Measurements from ENCODE around the gene SPIN1. TPM values are rescaled to one million over a fixed set of nuclear protein-coding genes. Genes with fewer than 3 reads are reported as not detected.

The SPIN1 gene
- total and polyA plus RNA-seq, 2 of the 8 experiments (the other 6 are each of a cell fraction or from before 2014, with no cell fraction given), result 69.9 to 139 TPM

- no peak overlapping the region for H3K14ac ChIP-seq (ENCODE audit: insufficient read length)
- no peak for DNase-seq (ENCODE audit: low read depth in 1 of 2, low spot score in 2 of 2)
- H4K5ac ChIP-seq (ENCODE audit: insufficient read length, low read depth, low read length), result no peak overlapping the region
- H2BK12ac ChIP-seq (ENCODE audit: low read depth, low read length), result no peak overlapping the region
- H3K9ac ChIP-seq (replicated peaks in 1 of 4; ENCODE audit: extremely low read depth in 1 of 4, low read depth in 3 of 4, low read length in 3 of 4), result no peak overlapping the region
- peaks cover 13% of the 10 kb centered on the region; the same call in 1 of the 2 replicates for H3K79me1 ChIP-seq (ENCODE audit: low read depth, low read length)
- H3K9me3 ChIP-seq (ENCODE audit: insufficient read depth in 2 of 2, low read depth in 1 of 2, low read length in 1 of 2), result no peaks in the 10 kb centered on the region
- H3K27me3 ChIP-seq (replicated peaks in 1 of 4; ENCODE audit: control insufficient read depth in 3 of 4, extremely low read depth in 1 of 4, insufficient read depth in 3 of 4, low read length in 3 of 4), result no peaks in the 10 kb centered on the region
- no peak overlapping the region for H2BK15ac ChIP-seq (ENCODE audit: low read length)
- peaks cover 7 to 8% of the 10 kb centered on the region in 2 experiments for H4K20me1 ChIP-seq (replicated peaks in 1 of 2; ENCODE audit: control insufficient read depth in 1 of 2, insufficient read depth in 2 of 2, low read length in 2 of 2)
- no peak overlapping the region for H3K27ac ChIP-seq (ENCODE audit: low read depth, low read length)
- CTCF ChIA-PET (ENCODE audit: partially characterized antibody), result no interaction called here
- H2BK5ac ChIP-seq (ENCODE audit: low read depth, low read length), result no peak overlapping the region
- H3K23me2 ChIP-seq (ENCODE audit: low read depth, low read length), result no peaks in the 10 kb centered on the region; the same call in 1 of the 2 replicates
- H3K4ac ChIP-seq (replicated peaks; ENCODE audit: insufficient read length, low read depth, low read length), result no peak overlapping the region
- 93% methylated on average over 2 of the region's 2 CpGs; no CpG with 5 or more reads in 1 of the 2 experiments for WGBS, 2 experiments (ENCODE audit: extremely low coverage in 1 of 2, insufficient coverage in 1 of 2, insufficient read length in 1 of 2, insufficient replicate concordance in 2 of 2, low coverage in 1 of 2, low lambda C conversion rate in 2 of 2, missing lambda C conversion rate in 1 of 2)
- no peak overlapping the region for H2BK120ac ChIP-seq (replicated peaks; ENCODE audit: low read depth, low read length)
- no peak overlapping the region for H3K4me2 ChIP-seq (ENCODE audit: insufficient read depth in 1 of 2, low read depth in 2 of 2, low read length in 2 of 2)
- no peak overlapping the region for H4K91ac ChIP-seq (replicated peaks; ENCODE audit: insufficient read length, low read length)
- POLR2A ChIA-PET (ENCODE audit: partially characterized antibody), result no interaction called here
- H3K56ac ChIP-seq (replicated peaks; ENCODE audit: insufficient read length, low read depth, low read length), result no peak overlapping the region
- peaks cover 0 to 17% (median 4%) of the 10 kb centered on the region in 4 experiments; a peak in 5 of 8 replicates for H3K36me3 ChIP-seq (ENCODE audit: control insufficient read depth in 2 of 4, insufficient read depth in 4 of 4, low read length in 3 of 4)
- no peak for FAIRE-seq
- no peak overlapping the region for H3K4me3 ChIP-seq (ENCODE audit: extremely low read depth in 1 of 4, insufficient read depth in 2 of 4, low read depth in 3 of 4, low read length in 4 of 4)
- H2BK20ac ChIP-seq (ENCODE audit: low read length), result no peak overlapping the region
- no peak overlapping the region for H2AFZ ChIP-seq (ENCODE audit: low read length)
- H3K4me1 ChIP-seq (replicated peaks in 1 of 4; ENCODE audit: control insufficient read depth in 3 of 4, insufficient read depth in 4 of 4, low read length in 3 of 4), result peaks cover 0 to 6% (median 1%) of the 10 kb centered on the region in 4 experiments; a peak in 3 of 7 replicates
- peaks cover 2 to 88% of the 10 kb centered on the region in 2 experiments for H3K79me2 ChIP-seq (ENCODE audit: control insufficient read depth in 1 of 2, insufficient read depth in 2 of 2, low read length in 2 of 2)
- no peak overlapping the region for H2AK5ac ChIP-seq (ENCODE audit: low read depth, low read length)
- H3K23ac ChIP-seq (ENCODE audit: insufficient read length), result no peak overlapping the region
- H4K8ac ChIP-seq (ENCODE audit: extremely low read depth, insufficient read depth, low read length), result no peak overlapping the region
- no peak overlapping the region for H3K18ac ChIP-seq (ENCODE audit: extremely low read depth, low read length)
- no peak for TF ChIP-seq TAF7 (optimal IDR thresholded peaks at IDR 0.05; ENCODE audit: borderline replicate concordance, low read depth, low read length)
Measured at GRCh38 chr9:88446728-88447127, 58.5 kb downstream of the SPIN1 start.
